ENCODE data around the gene GJB5.

DNA sequence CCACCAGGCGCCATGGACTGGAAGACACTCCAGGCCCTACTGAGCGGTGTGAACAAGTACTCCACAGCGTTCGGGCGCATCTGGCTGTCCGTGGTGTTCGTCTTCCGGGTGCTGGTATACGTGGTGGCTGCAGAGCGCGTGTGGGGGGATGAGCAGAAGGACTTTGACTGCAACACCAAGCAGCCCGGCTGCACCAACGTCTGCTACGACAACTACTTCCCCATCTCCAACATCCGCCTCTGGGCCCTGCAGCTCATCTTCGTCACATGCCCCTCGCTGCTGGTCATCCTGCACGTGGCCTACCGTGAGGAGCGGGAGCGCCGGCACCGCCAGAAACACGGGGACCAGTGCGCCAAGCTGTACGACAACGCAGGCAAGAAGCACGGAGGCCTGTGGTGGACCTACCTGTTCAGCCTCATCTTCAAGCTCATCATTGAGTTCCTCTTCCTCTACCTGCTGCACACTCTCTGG lies 29.9 kb downstream of the GJB5 start:
- TF ChIP-seq TEAD4 (IDR thresholded peaks at IDR 0.05; ENCODE audit: borderline replicate concordance, insufficient read depth) (no peak), TAF1 (IDR thresholded peaks at IDR 0.05; ENCODE audit: borderline replicate concordance, low read depth, low read length) (no peak), EZH2phosphoT487 (IDR thresholded peaks at IDR 0.05; ENCODE audit: borderline replicate concordance, low read depth) (no peak), POLR2AphosphoS5 (IDR thresholded peaks at IDR 0.05; ENCODE audit: low read depth, low read length) (no peak), YY1 (IDR thresholded peaks at IDR 0.05; ENCODE audit: low read depth) (no peak)
- TF ChIP-seq, protein P1, sequence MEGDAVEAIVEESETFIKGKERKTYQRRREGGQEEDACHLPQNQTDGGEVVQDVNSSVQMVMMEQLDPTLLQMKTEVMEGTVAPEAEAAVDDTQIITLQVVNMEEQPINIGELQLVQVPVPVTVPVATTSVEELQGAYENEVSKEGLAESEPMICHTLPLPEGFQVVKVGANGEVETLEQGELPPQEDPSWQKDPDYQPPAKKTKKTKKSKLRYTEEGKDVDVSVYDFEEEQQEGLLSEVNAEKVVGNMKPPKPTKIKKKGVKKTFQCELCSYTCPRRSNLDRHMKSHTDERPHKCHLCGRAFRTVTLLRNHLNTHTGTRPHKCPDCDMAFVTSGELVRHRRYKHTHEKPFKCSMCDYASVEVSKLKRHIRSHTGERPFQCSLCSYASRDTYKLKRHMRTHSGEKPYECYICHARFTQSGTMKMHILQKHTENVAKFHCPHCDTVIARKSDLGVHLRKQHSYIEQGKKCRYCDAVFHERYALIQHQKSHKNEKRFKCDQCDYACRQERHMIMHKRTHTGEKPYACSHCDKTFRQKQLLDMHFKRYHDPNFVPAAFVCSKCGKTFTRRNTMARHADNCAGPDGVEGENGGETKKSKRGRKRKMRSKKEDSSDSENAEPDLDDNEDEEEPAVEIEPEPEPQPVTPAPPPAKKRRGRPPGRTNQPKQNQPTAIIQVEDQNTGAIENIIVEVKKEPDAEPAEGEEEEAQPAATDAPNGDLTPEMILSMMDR (IDR thresholded peaks at IDR 0.05): no peak

Data from SK-N-SH (cell line).